ENCODE data around the gene VPS13D.

DNA sequence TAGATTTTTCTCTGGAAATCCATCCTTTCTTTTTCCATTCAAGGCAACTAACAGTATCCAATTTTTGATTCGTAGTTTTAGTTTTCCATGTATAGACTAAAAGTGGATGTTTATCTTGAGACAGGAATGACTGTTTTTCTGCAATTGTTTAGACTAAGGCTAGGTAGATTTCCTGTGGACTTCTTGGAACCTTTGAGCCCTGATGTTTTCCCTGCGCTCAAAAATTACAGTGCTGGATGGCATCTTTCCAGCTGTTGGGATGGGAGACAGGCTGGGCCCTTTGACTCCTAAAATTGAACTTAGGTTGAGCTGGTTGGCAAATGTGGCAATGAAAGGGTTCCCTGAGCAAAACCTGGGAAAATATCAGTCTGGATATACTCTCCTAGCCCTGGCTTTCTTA is 207.8 kb downstream of the VPS13D start:
- TF ChIP-seq, protein P1, sequence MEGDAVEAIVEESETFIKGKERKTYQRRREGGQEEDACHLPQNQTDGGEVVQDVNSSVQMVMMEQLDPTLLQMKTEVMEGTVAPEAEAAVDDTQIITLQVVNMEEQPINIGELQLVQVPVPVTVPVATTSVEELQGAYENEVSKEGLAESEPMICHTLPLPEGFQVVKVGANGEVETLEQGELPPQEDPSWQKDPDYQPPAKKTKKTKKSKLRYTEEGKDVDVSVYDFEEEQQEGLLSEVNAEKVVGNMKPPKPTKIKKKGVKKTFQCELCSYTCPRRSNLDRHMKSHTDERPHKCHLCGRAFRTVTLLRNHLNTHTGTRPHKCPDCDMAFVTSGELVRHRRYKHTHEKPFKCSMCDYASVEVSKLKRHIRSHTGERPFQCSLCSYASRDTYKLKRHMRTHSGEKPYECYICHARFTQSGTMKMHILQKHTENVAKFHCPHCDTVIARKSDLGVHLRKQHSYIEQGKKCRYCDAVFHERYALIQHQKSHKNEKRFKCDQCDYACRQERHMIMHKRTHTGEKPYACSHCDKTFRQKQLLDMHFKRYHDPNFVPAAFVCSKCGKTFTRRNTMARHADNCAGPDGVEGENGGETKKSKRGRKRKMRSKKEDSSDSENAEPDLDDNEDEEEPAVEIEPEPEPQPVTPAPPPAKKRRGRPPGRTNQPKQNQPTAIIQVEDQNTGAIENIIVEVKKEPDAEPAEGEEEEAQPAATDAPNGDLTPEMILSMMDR (IDR thresholded peaks at IDR 0.05 in 4 of 5, conservative IDR thresholded peaks at IDR 0.05 in 1 of 5), result no peak
- TF ChIP-seq POLR2A (IDR thresholded peaks at IDR 0.05), result no peak
